Nephron (organoid): ENCODE measurements around the gene TIMM13.
"Not testable (repeated sequence)": the region's sequence is repeated elsewhere in the genome, so short reads cannot be mapped to it uniquely, and the experiment has no call there.

ENCODE experiments used
- H3K27ac Mint-ChIP-seq, 3 experiments: 2 replicates each; pipeline ENCODE4 v1.8.0; 2020; ENCODE audit warnings: mixed read lengths in 3 of 3, mild to moderate bottlenecking in 2 of 3, moderate library complexity in 1 of 3
- H3K27me3 Mint-ChIP-seq: 2 replicates; pipeline ENCODE4 v1.8.0; 2021; ENCODE audit warnings: low read depth, mild to moderate bottlenecking, moderate library complexity, mixed read lengths
- H3K36me3 Mint-ChIP-seq: 2 replicates; pipeline ENCODE4 v1.8.0; 2020; ENCODE audit warnings: low read depth, mixed read lengths
- H3K4me1 Mint-ChIP-seq: 2 replicates; pipeline ENCODE4 v1.8.0; 2020; ENCODE audit warnings: mixed read lengths
- H3K4me3 Mint-ChIP-seq, 3 experiments: 2 replicates each; pipeline ENCODE4 v1.8.0; 2020; ENCODE audit warnings: mild to moderate bottlenecking in 3 of 3, mixed read lengths in 3 of 3, moderate library complexity in 2 of 3
- H3K9me3 Mint-ChIP-seq: 2 replicates; pipeline ENCODE4 v1.8.0; 2020; ENCODE audit warnings: mixed read lengths
- TF ChIP-seq, protein P1 (sequence below), 3 experiments: fragments of 200-600 bp; sonication (generic); IDR thresholded peaks; one replicate each; pipeline ENCODE4 v1.5.0; 2021; ENCODE audit warnings: antibody characterized with exemption in 3 of 3; ENCODE audit not compliant: unreplicated experiment in 3 of 3

Gene TIMM13

DNA sequence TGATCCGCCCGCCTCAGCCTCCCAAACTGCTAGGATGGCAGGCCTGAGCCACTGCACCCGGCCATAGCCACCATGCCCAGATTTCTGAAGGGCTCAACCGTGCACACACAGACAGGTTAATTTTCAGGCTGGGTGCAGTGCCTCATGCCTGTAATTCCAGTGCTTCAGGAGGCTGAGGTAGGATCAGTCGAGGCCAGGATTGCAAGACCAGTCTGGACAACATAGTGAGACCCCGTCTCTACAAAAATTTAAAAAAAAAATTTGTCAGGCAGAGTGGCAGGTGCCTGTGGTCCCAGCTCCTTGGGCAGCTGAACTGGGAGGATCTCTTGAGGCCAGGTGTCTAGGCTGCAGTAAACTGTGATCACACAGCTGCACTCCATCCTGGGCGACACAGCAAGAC, 7.6 kb downstream of the TIMM13 start:
- no peak overlapping the region for H3K4me3 Mint-ChIP-seq
- H3K36me3 Mint-ChIP-seq: peaks cover 5% of the 10 kb centered on the region
- H3K27me3 Mint-ChIP-seq: no peaks in the 10 kb centered on the region
- TF ChIP-seq, protein P1, sequence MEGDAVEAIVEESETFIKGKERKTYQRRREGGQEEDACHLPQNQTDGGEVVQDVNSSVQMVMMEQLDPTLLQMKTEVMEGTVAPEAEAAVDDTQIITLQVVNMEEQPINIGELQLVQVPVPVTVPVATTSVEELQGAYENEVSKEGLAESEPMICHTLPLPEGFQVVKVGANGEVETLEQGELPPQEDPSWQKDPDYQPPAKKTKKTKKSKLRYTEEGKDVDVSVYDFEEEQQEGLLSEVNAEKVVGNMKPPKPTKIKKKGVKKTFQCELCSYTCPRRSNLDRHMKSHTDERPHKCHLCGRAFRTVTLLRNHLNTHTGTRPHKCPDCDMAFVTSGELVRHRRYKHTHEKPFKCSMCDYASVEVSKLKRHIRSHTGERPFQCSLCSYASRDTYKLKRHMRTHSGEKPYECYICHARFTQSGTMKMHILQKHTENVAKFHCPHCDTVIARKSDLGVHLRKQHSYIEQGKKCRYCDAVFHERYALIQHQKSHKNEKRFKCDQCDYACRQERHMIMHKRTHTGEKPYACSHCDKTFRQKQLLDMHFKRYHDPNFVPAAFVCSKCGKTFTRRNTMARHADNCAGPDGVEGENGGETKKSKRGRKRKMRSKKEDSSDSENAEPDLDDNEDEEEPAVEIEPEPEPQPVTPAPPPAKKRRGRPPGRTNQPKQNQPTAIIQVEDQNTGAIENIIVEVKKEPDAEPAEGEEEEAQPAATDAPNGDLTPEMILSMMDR (IDR thresholded peaks at IDR 0.05; ENCODE audit: unreplicated experiment in 3 of 3): no peak
- H3K4me1 Mint-ChIP-seq: no peaks in the 10 kb centered on the region
- H3K9me3 Mint-ChIP-seq: no peaks in the 10 kb centered on the region
- no peak overlapping the region for H3K27ac Mint-ChIP-seq

DNA sequence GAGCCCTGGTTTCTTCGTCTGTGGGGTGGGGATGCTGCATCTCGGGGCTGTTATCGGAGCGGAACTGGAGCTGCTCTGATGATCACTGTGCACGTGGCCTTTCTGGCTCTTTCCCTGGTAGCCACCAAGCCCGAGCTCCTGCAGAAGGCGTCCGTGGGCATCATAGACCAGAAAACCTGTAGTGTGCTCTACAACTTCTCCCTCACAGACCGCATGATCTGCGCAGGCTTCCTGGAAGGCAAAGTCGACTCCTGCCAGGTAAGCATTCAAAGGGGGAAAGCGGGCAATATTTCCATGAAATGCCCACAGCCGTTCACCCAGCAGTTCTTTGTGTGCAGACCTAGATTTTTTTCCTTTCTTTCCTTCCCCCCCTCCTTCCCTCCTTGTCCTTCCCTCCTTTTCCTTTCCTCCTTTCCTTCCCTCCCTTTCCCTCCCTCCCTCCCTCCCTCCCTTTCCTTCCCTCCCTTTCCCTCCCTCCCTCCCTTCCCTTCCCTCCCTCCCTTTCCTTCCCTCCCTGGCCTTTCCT, 9.4 kb downstream of the TIMM13 start:
- no peak overlapping the region for H3K27ac Mint-ChIP-seq
- TF ChIP-seq, protein P1 (IDR thresholded peaks at IDR 0.05; ENCODE audit: unreplicated experiment in 3 of 3): no peak
- no peak overlapping the region for H3K4me3 Mint-ChIP-seq
- peaks cover 5% of the 10 kb centered on the region for H3K36me3 Mint-ChIP-seq
- no peaks in the 10 kb centered on the region for H3K9me3 Mint-ChIP-seq
- no peaks in the 10 kb centered on the region for H3K27me3 Mint-ChIP-seq
- H3K4me1 Mint-ChIP-seq: no peaks in the 10 kb centered on the region

DNA sequence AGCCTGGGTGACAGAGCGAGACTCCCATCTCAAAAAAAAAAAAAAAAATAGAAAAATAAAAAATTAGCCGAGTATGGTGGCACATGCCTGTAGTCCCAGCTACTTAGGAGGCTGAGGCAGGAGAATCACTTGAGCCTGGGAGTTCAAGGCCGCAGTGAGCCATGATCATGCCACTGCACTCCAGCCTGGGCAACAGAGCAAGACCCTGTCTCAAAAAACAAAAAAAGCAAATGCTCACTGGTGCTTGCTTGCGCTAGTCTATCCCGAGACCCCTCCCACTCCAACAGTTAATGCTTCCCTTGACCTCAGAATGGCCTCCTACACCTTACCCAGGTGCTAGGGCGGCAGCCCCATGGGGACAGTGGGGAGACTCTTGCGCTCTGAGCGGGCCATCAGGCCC, 9.9 kb downstream of the TIMM13 start:
- not testable (repeated sequence) for H3K4me1 Mint-ChIP-seq, H3K4me3 Mint-ChIP-seq, H3K27ac Mint-ChIP-seq, H3K9me3 Mint-ChIP-seq, H3K27me3 Mint-ChIP-seq, H3K36me3 Mint-ChIP-seq

DNA sequence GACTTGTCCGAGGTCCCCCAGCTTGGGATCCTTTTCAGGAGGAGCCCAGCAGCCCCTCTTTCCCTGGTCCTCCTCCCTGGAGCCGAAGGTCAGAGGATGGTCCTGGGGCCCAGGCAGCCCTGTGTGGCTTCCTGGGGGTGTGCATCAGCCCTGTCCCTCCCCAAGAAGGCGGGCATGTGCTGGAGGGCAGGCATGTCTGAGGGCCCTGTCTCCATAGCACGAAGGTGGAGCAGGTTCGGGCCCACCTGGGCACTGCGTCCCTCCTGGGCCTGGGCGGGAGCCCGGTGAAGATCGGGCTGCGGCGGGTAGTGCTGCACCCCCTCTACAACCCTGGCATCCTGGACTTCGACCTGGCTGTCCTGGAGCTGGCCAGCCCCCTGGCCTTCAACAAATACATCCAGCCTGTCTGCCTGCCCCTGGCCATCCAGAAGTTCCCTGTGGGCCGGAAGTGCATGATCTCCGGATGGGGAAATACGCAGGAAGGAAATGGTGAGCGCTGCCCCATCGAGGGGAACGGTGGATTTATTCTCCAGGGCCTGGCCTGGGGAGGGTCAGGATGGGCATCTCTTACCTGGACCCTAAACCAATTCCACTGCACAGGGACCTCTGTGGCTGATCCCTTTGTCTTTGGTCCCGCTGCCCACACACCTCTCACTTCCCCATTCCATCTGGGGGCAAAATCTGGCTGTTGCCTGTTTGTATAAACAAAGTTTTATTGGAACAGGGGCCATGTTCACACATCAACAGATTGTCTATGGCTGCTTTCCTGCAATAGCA, 10.9 kb downstream of the TIMM13 start:
- no peak overlapping the region for H3K27ac Mint-ChIP-seq
- H3K27me3 Mint-ChIP-seq: no peaks in the 10 kb centered on the region
- TF ChIP-seq, protein P1 (IDR thresholded peaks at IDR 0.05; ENCODE audit: unreplicated experiment in 3 of 3): no peak
- H3K4me1 Mint-ChIP-seq: no peaks in the 10 kb centered on the region
- H3K4me3 Mint-ChIP-seq: no peak overlapping the region
- peaks cover 8% of the 10 kb centered on the region for H3K9me3 Mint-ChIP-seq
- H3K36me3 Mint-ChIP-seq: peaks cover 5% of the 10 kb centered on the region

DNA sequence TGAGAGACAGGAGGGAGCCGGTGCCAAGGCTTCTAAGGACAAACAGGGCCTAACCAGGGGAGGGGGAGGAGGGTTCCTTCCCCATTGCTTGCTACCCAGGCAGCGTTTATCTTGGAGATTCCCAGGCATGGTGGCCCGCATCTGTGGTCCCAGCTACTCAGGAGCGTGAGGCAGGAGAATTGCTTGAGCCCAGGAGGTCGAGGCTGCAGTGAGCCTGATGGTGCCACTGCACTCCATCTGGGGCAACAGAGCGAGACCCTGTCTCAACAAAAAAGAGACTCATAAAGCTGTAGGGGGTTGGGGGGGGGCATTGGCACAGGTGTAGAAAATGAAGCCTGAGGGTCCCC, 11.4 kb downstream of the TIMM13 start:
- Mint-ChIP-seq H3K27me3 (no peaks in the 10 kb centered on the region), H3K9me3 (peaks cover 8% of the 10 kb centered on the region), H3K27ac (no peak overlapping the region), H3K4me3 (no peak overlapping the region), H3K36me3 (peaks cover 5% of the 10 kb centered on the region), H3K4me1 (no peaks in the 10 kb centered on the region)
- TF ChIP-seq, protein P1 (IDR thresholded peaks at IDR 0.05; ENCODE audit: unreplicated experiment in 3 of 3): no peak

DNA sequence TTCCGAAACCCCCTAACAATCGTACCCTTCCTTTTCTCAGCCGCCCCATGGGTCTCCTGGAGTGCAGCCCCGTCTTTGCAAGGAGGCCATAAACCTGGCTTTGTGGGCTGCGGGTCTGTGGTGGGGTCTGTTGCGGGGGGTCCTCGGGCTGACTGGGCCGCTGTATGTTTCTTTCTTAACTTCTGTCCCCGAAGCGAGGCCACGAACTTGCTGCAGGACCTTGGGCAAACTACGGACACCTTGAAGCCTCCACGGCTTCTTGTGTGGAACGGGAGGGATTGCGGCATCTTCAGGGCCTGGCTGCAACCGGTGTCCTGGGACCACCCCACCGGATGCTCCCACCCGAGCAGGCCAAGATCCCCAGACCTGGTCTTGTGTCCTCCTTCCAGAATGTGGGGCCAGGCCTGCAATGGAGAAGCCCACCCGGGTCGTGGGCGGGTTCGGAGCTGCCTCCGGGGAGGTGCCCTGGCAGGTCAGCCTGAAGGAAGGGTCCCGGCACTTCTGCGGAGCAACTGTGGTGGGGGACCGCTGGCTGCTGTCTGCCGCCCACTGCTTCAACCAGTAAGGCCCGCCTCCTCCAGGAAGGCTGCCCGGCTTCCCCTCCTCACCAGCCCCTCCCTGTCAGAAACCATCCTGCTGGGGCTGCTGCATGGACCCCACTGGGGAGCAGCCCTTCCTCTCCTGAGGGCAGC, 12.0 kb downstream of the TIMM13 start:
- TF ChIP-seq, protein P1 (IDR thresholded peaks at IDR 0.05; ENCODE audit: unreplicated experiment in 3 of 3): no peak
- H3K4me3 Mint-ChIP-seq: no peak overlapping the region
- H3K4me1 Mint-ChIP-seq: no peaks in the 10 kb centered on the region

More for the DNA sequence above, 12.0 kb downstream of the TIMM13 start:
- H3K27me3 Mint-ChIP-seq: no peaks in the 10 kb centered on the region
- peaks cover 12% of the 10 kb centered on the region for H3K9me3 Mint-ChIP-seq
- H3K36me3 Mint-ChIP-seq: peaks cover 8% of the 10 kb centered on the region
- H3K27ac Mint-ChIP-seq: no peak overlapping the region
